Measurements from ENCODE around the gene SIGLEC12. TPM values are rescaled to one million over a fixed set of nuclear protein-coding genes. Genes with fewer than 3 reads are reported as not detected.

Gene SIGLEC12
- total and polyA plus RNA-seq, 9 of the 15 experiments (the other 6 are each of a cell fraction or from before 2014, with no cell fraction given), result 0.08 to 1.3 (median 0.54) TPM

DNA sequence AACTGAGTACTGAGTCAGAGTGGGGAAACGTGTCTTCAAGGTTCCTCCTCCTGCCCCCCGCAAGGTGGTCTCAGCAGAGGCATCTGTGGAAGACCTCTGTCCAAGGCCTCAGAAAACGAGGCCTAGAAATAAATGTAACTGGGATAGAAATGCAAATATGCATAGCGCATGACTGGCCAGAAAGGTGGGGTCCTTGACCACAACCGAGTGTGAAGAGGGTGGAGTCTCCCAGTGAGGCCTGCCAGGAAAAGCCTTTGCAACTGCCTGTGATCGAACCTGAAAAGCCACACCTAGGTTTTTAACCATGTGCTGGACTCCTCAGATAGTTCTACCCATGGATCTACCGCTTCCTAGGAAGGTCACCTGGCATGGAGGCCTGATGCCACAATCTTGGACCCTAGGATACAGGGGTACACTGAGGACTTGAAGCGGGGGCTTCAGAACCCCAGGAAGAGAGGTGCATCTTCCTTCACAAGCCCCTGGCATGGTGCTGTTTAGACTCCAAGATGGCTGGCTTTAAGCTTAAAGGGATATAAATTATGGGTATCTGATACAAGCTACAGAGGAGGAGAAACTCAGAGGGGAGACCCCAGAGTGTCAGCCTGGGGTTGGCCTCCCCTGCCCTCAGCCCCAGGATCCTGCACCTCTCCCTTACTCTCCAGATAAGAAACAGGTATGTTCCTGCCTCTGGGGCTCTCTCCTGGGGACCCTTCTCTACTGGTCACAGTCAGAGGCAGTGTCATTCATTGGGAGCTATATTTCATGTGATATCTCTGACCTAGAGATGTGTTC lies 48.1 kb upstream of the SIGLEC12 start (continued):
- TF ChIP-seq RNF219 (CRISPR knock-in tag; IDR thresholded peaks at IDR 0.05), result no peak
- TF ChIP-seq SMARCE1 (IDR thresholded peaks at IDR 0.05), result no peak
- no peak for TF ChIP-seq BCOR (IDR thresholded peaks at IDR 0.05)
- 0 out of 2 replicates have a peak, but pooled peaks have one; percentile 14 for TF ChIP-seq ZNF445 (CRISPR knock-in tag; IDR thresholded peaks at IDR 0.05; ENCODE audit: low read depth)
- peak in 1 of 2 experiments; percentile 48; a peak in 1 of 4 replicates for TF ChIP-seq RCOR1 (IDR thresholded peaks at IDR 0.05; ENCODE audit: borderline replicate concordance in 1 of 2, low read depth in 2 of 2, low read length in 2 of 2)
- TF ChIP-seq KLF10 (CRISPR knock-in tag; IDR thresholded peaks at IDR 0.05), result no peak
- peak; percentile 31 for TF ChIP-seq HDAC3 (IDR thresholded peaks at IDR 0.05; ENCODE audit: borderline replicate concordance, partially characterized antibody)
- 0 out of 2 replicates have a peak, but pooled peaks have one; percentile 59 for TF ChIP-seq ZNF584 (CRISPR knock-in tag; IDR thresholded peaks at IDR 0.05; ENCODE audit: low read depth)
- TF ChIP-seq SUPT5H (IDR thresholded peaks at IDR 0.05), result peak; percentile 58; the same call in 1 of the 2 replicates
- no peak for TF ChIP-seq TOE1 (IDR thresholded peaks at IDR 0.05; ENCODE audit: borderline replicate concordance)
- TF ChIP-seq TOE1 (CRISPR knock-in tag; IDR thresholded peaks at IDR 0.05; ENCODE audit: borderline replicate concordance, low read depth), result no peak
- TF ChIP-seq CHD1 (IDR thresholded peaks at IDR 0.05; ENCODE audit: low read length), result peak; percentile 46
- no peak for TF ChIP-seq ZNF184 (CRISPR knock-in tag; IDR thresholded peaks at IDR 0.05)
- TF ChIP-seq, protein P1, sequence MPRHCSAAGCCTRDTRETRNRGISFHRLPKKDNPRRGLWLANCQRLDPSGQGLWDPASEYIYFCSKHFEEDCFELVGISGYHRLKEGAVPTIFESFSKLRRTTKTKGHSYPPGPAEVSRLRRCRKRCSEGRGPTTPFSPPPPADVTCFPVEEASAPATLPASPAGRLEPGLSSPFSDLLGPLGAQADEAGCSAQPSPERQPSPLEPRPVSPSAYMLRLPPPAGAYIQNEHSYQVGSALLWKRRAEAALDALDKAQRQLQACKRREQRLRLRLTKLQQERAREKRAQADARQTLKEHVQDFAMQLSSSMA (CRISPR knock-in tag; IDR thresholded peaks at IDR 0.05), result peak; percentile 70; the same call in 1 of the 2 replicates
- TF ChIP-seq ETV1 (tag; conservative IDR thresholded peaks at IDR 0.05; ENCODE audit: low read depth), result no peak
- TF ChIP-seq ZNF263 (CRISPR knock-in tag; IDR thresholded peaks at IDR 0.05; ENCODE audit: borderline replicate concordance), result no peak
- TF ChIP-seq PHF20 (IDR thresholded peaks at IDR 0.05; ENCODE audit: partially characterized antibody), result no peak
- peak; percentile 14; the same call in 1 of the 2 replicates for TF ChIP-seq ZNF449 (CRISPR knock-in tag; IDR thresholded peaks at IDR 0.05)
- no peak for TF ChIP-seq NCOA4 (IDR thresholded peaks at IDR 0.05; ENCODE audit: partially characterized antibody)
- TF ChIP-seq PML (IDR thresholded peaks at IDR 0.05; ENCODE audit: low read length), result no peak; the same call in 1 of the 2 replicates
- no peak for TF ChIP-seq ATF6 (CRISPR knock-in tag; IDR thresholded peaks at IDR 0.05)
- TF ChIP-seq HNRNPLL (IDR thresholded peaks at IDR 0.05; ENCODE audit: low read depth, low read length, poor library complexity, severe bottlenecking), result no peak

Data from K562 (cell line).